Stomach smooth muscle (tissue), 2 donors: ENCODE data around the gene ANKS1A.

Experiments used
- H3K27ac ChIP-seq: one replicate; pipeline ENCODE4 v1.7.0; 2013; ENCODE audit warnings: mild to moderate bottlenecking, low read length, inconsistent platforms
- H3K27me3 ChIP-seq, 2 donors: one replicate each; pipeline ENCODE4 v1.7.0; 2013; ENCODE audit warnings: low read length in 2 of 2; ENCODE audit not compliant: insufficient read depth in 2 of 2, control insufficient read depth in 1 of 2
- H3K36me3 ChIP-seq, 2 donors: one replicate each; pipeline ENCODE4 v1.7.0; 2013; ENCODE audit warnings: low read length in 2 of 2; ENCODE audit not compliant: control insufficient read depth in 2 of 2, insufficient read depth in 2 of 2
- H3K4me1 ChIP-seq: one replicate; pipeline ENCODE4 v1.7.0; 2013; ENCODE audit warnings: low read length; ENCODE audit not compliant: control insufficient read depth, insufficient read depth
- H3K4me3 ChIP-seq, 2 donors: one replicate each; pipeline ENCODE4 v1.7.0; 2013; ENCODE audit warnings: low read length in 2 of 2
- H3K9ac ChIP-seq, 2 donors: one replicate each; pipeline ENCODE4 v1.7.0; 2013; ENCODE audit warnings: low read length in 2 of 2, mild to moderate bottlenecking in 1 of 2
- H3K9me3 ChIP-seq, 2 donors: one replicate each; pipeline ENCODE4 v1.7.0; 2013; ENCODE audit warnings: low read length in 2 of 2; ENCODE audit not compliant: control insufficient read depth in 2 of 2
- donor health status: healthy.
- donor health status: Pancreatic carcinoma.

ANKS1A gene

GRCh38 chr6:35079311-35080000 lies 190.4 kb downstream of the ANKS1A start:
- Histone ChIP-seq H3K27ac (no peak overlapping the region), H3K9ac (no peak overlapping the region), H3K4me1 (peaks cover 20% of the 10 kb centered on the region), H3K36me3 (peaks cover 55 to 65% of the 10 kb centered on the region in 2 donors), H3K27me3 (no peaks in the 10 kb centered on the region), H3K9me3 (no peaks in the 10 kb centered on the region), H3K4me3 (no peak overlapping the region)

GRCh38 chr6:35080016-35080680 lies 191.1 kb downstream of the ANKS1A start:
- H3K27ac ChIP-seq: no peak overlapping the region
- H3K4me1 ChIP-seq: peaks cover 21% of the 10 kb centered on the region
- H3K4me3 ChIP-seq: no peak overlapping the region
- peaks cover 57 to 72% of the 10 kb centered on the region in 2 donors for H3K36me3 ChIP-seq
- H3K9me3 ChIP-seq: no peaks in the 10 kb centered on the region
- no peaks in the 10 kb centered on the region for H3K27me3 ChIP-seq
- H3K9ac ChIP-seq: no peak overlapping the region

GRCh38 chr6:35080821-35081425 lies 191.9 kb downstream of the ANKS1A start:
- Histone ChIP-seq H3K36me3 (peaks cover 64 to 79% of the 10 kb centered on the region in 2 donors), H3K4me3 (no peak overlapping the region), H3K9me3 (no peaks in the 10 kb centered on the region), H3K9ac (no peak overlapping the region), H3K4me1 (peaks cover 21% of the 10 kb centered on the region), H3K27me3 (no peaks in the 10 kb centered on the region), H3K27ac (no peak overlapping the region)

GRCh38 chr6:35081426-35081851 lies 192.4 kb downstream of the ANKS1A start:
- Histone ChIP-seq H3K9ac (no peak overlapping the region), H3K36me3 (peaks cover 69 to 84% of the 10 kb centered on the region in 2 donors), H3K9me3 (no peaks in the 10 kb centered on the region), H3K4me1 (peaks cover 24% of the 10 kb centered on the region), H3K27me3 (no peaks in the 10 kb centered on the region), H3K27ac (no peak overlapping the region), H3K4me3 (no peak overlapping the region)

- Histone ChIP-seq H3K36me3 (peaks cover 69 to 88% of the 10 kb centered on the region in 2 donors), H3K27me3 (no peaks in the 10 kb centered on the region), H3K9ac (no peak overlapping the region)
Observed at GRCh38 chr6:35082046-35082732, 193.1 kb downstream of the ANKS1A start.

GRCh38 chr6:35082733-35083403 lies 193.8 kb downstream of the ANKS1A start:
- no peak overlapping the region for H3K4me3 ChIP-seq
- H3K9me3 ChIP-seq: no peaks in the 10 kb centered on the region
- peak overlapping the region; percentile 37 for H3K27ac ChIP-seq
- H3K36me3 ChIP-seq: peaks cover 74 to 87% of the 10 kb centered on the region in 2 donors
- peaks cover 36% of the 10 kb centered on the region for H3K4me1 ChIP-seq
- H3K9ac ChIP-seq: no peak overlapping the region
- H3K27me3 ChIP-seq: no peaks in the 10 kb centered on the region

More at GRCh38 chr6:35082046-35082732, 193.1 kb downstream of the ANKS1A start:
- H3K27ac ChIP-seq: peak overlapping the region; percentile 37
- no peaks in the 10 kb centered on the region for H3K9me3 ChIP-seq
- H3K4me1 ChIP-seq: peaks cover 31% of the 10 kb centered on the region
- no peak overlapping the region for H3K4me3 ChIP-seq

- H3K27ac ChIP-seq: peak overlapping the region; percentile 6
Observed at GRCh38 chr6:35083507-35083906, 194.5 kb downstream of the ANKS1A start.

GRCh38 chr6:35084041-35084491 lies 195.0 kb downstream of the ANKS1A start:
- Histone ChIP-seq H3K4me1 (peaks cover 48% of the 10 kb centered on the region), H3K4me3 (no peak overlapping the region), H3K9ac (no peak overlapping the region), H3K27me3 (no peaks in the 10 kb centered on the region), H3K36me3 (peaks cover 81 to 89% of the 10 kb centered on the region in 2 donors), H3K9me3 (no peaks in the 10 kb centered on the region), H3K27ac (peak overlapping the region; percentile 66)

More at GRCh38 chr6:35083507-35083906, 194.5 kb downstream of the ANKS1A start:
- Histone ChIP-seq H3K27me3 (no peaks in the 10 kb centered on the region), H3K4me3 (no peak overlapping the region), H3K36me3 (peaks cover 76 to 90% of the 10 kb centered on the region in 2 donors), H3K4me1 (peaks cover 42% of the 10 kb centered on the region), H3K9me3 (no peaks in the 10 kb centered on the region), H3K9ac (no peak overlapping the region)

GRCh38 chr6:35084511-35085203 lies 195.6 kb downstream of the ANKS1A start:
- Histone ChIP-seq H3K36me3 (peaks cover 79 to 85% of the 10 kb centered on the region in 2 donors), H3K4me3 (no peak overlapping the region), H3K27ac (peak overlapping the region; percentile 66), H3K27me3 (no peaks in the 10 kb centered on the region), H3K4me1 (peaks cover 53% of the 10 kb centered on the region), H3K9ac (no peak overlapping the region), H3K9me3 (no peaks in the 10 kb centered on the region)
